Measurements from ENCODE around the gene SOCS1. TPM values are rescaled to one million over a fixed set of nuclear protein-coding genes. Genes with fewer than 3 reads are reported as not detected.

Gene SOCS1
- total and polyA plus RNA-seq, 9 of the 15 experiments (the other 6 are each of a cell fraction or from before 2014, with no cell fraction given), result 0.04 to 7.5 (median 2.3) TPM

DNA sequence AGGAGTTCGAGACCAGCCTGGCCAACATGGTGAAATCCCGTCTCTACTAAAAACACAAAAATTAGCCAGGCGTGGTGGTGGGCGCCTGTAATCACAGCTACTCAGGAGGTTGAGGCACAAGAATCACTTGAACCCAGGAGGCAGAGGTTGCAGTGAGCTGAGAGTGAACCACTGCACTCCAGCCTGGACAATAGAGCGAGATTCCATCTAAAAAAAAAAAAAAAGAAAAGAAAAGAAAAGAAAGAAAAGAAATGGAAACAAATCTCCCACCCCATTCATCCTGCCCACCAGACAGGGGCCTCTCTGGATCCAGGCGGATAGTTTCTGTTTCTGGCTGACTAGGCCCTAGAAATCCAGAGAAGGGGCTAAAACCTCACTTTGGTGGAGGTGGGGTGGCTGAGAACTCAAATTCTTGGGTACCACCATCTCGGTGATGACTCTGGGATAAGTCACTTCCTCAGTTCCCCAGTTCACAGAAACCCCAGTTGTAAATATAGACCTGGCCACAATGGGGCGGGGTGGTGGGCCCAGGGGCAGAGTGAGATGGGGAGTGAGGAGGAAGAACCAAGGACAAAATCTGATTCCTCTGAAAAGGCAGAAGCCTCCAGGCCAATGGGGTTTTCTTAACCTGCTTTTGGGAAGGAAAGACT, 22.2 kb downstream of the SOCS1 start:
- peak overlapping the region in 1 of 2 experiments; percentile 82; a peak in 2 of 4 replicates for H3K9ac ChIP-seq (ENCODE audit: insufficient read depth in 1 of 2, low read depth in 2 of 2, low read length in 2 of 2)
- FAIRE-seq, result no peak
- BruUV-seq (replicated peaks), result no TSS peak
- H4K20me1 ChIP-seq (replicated peaks; ENCODE audit: control insufficient read depth, insufficient read depth, low read length), result no peaks in the 10 kb centered on the region
- ATAC-seq, result peak; percentile 15; the same call in 1 of the 3 replicates
- H3K27ac ChIP-seq (ENCODE audit: extremely low read depth, low read depth, low read length), result peak overlapping the region; percentile 95
- H3K27me3 ChIP-seq (ENCODE audit: control insufficient read depth in 2 of 2, insufficient read depth in 2 of 2, low read length in 2 of 2), result no peaks in the 10 kb centered on the region
- peaks cover 46 to 55% of the 10 kb centered on the region in 2 experiments for H3K4me1 ChIP-seq (replicated peaks in 1 of 2; ENCODE audit: control insufficient read depth in 2 of 2, insufficient read depth in 2 of 2, low read length in 2 of 2)
- in situ Hi-C loops (cut with MboI) (no loop called here), intact Hi-C loops (cut with micrococcal nuclease) (loop anchor here (1.0 kb wide), 2 partner anchors 10 to 262 kb away; no protein-coding TSS in a partner anchor)
- peak; percentile 55 to 73 (median 62) for DNase-seq (ENCODE audit: extremely low read depth in 1 of 4, low spot score in 3 of 4)
- POLR2A ChIA-PET, result interaction anchor here (0.7 to 2.5 kb wide), 2 partner anchors 20 to 442 kb away, joined by 3 to 8 read pairs; no protein-coding TSS in a partner anchor
- H3K79me2 ChIP-seq (ENCODE audit: control insufficient read depth, insufficient read depth, low read length), result peaks cover 2% of the 10 kb centered on the region; the same call in 2 of the 3 replicates
- H3K9me3 ChIP-seq (replicated peaks; ENCODE audit: control insufficient read depth, insufficient read depth, low read depth, low read length), result no peaks in the 10 kb centered on the region
- CTCF ChIA-PET (ENCODE audit: low intra/inter-chr PET ratio), result no interaction called here
- H3K4me3 ChIP-seq, result no peak overlapping the region
- H3K36me3 ChIP-seq (ENCODE audit: control insufficient read depth, insufficient read depth, low read length), result no peaks in the 10 kb centered on the region
- H3K4me2 ChIP-seq (ENCODE audit: insufficient read depth, low read length), result peak overlapping the region; percentile 73; the same call in 1 of the 2 replicates
- WGBS (ENCODE audit: insufficient coverage, low coverage, missing lambda C conversion rate), result 14% methylated on average over 7 of the region's 8 CpGs
- no peak overlapping the region for H2AFZ ChIP-seq (ENCODE audit: low read depth, low read length)
- H3K9me1 ChIP-seq (ENCODE audit: control insufficient read depth, insufficient read depth, low read length), result no peaks in the 10 kb centered on the region
- TF ChIP-seq, protein P1, sequence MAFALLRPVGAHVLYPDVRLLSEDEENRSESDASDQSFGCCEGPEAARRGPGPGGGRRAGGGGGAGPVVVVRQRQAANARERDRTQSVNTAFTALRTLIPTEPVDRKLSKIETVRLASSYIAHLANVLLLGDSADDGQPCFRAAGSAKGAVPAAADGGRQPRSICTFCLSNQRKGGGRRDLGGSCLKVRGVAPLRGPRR (CRISPR knock-in tag; IDR thresholded peaks at IDR 0.05), result 0 out of 2 replicates have a peak, but pooled peaks have one; percentile 23
- 0 out of 2 replicates have a peak, but pooled peaks have one; percentile 59 for TF ChIP-seq LARP7 (IDR thresholded peaks at IDR 0.05)
- TF ChIP-seq, protein P2, sequence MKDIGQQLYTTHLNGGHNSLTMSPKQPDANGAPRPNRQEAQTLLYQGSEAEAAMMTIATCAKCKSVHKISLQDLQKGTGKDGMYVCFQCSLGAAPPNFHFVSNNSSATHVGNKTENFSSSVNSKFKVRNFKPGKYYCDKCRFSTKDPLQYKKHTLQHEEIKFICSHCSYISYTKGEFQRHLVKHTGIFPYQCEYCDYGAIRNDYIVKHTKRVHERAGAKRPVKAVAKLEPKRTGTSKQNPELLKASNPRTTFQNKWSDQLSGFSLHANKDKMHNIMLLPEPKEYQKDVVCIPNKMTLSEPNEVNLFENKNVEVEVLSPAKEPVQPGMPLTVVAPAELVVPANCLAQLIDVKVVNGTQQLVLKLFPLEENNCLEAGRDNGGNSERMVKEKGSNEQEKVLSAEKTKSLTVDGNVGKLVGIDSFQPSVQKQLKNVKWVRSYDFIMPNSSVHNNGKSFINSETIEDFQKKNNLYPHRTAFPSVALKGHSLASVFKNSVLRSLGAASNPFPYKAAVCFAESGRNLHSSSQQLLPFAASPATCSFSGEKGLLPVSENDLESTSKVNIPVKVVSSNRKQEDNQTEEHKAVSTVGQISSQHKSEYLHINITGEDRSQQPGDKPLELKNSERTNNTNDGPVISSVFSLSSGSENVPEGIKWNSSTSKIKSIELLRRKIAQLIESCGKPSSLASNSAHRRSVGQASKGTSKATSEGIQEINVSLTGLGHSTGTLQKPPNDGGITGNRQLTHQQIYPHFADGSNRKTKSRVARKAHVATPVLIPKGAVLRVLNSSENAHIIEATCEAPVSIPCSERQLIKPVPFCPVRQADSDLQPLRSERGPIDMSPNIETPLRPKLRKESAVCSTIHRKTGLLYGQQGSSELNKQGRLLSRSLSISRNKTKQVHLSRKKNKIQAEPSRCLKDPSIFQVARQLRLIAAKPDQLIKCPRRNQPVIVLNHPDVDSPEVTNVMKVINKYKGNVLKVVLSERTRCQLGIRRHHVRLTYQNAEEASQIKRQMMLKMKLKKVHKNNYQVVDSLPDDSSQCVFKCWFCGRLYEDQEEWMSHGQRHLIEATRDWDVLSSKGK (CRISPR knock-in tag; IDR thresholded peaks at IDR 0.05), result no peak
- peak in 1 of 2 experiments; percentile 36; a peak in 2 of 4 replicates for TF ChIP-seq MAZ (CRISPR knock-in tag; conservative IDR thresholded peaks at IDR 0.05 in 1 of 2, IDR thresholded peaks at IDR 0.05 in 1 of 2)
- TF ChIP-seq RAD21 (CRISPR knock-in tag; conservative IDR thresholded peaks at IDR 0.05 in 1 of 2, IDR thresholded peaks at IDR 0.05 in 1 of 2), result 0 out of 4 replicates have a peak, but pooled peaks have one; percentile 2 to 7
- 0 out of 2 replicates have a peak, but pooled peaks have one; percentile 20 for TF ChIP-seq GATAD2A (IDR thresholded peaks at IDR 0.05)
- peak; percentile 26; the same call in 1 of the 2 replicates for TF ChIP-seq ZNF121 (CRISPR knock-in tag; conservative IDR thresholded peaks at IDR 0.05)
- TF ChIP-seq, protein P3, sequence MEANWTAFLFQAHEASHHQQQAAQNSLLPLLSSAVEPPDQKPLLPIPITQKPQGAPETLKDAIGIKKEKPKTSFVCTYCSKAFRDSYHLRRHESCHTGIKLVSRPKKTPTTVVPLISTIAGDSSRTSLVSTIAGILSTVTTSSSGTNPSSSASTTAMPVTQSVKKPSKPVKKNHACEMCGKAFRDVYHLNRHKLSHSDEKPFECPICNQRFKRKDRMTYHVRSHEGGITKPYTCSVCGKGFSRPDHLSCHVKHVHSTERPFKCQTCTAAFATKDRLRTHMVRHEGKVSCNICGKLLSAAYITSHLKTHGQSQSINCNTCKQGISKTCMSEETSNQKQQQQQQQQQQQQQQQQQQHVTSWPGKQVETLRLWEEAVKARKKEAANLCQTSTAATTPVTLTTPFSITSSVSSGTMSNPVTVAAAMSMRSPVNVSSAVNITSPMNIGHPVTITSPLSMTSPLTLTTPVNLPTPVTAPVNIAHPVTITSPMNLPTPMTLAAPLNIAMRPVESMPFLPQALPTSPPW (CRISPR knock-in tag; IDR thresholded peaks at IDR 0.05), result 0 out of 2 replicates have a peak, but pooled peaks have one; percentile 28
- TF ChIP-seq ZKSCAN3 (CRISPR knock-in tag; IDR thresholded peaks at IDR 0.05), result no peak
- TF ChIP-seq MIER1 (IDR thresholded peaks at IDR 0.05; ENCODE audit: low read depth), result no peak
- TF ChIP-seq CTBP1 (IDR thresholded peaks at IDR 0.05; ENCODE audit: borderline replicate concordance), result peak; percentile 73; the same call in 1 of the 2 replicates
- TF ChIP-seq BCOR (IDR thresholded peaks at IDR 0.05), result peak; percentile 15; the same call in 1 of the 2 replicates
- TF ChIP-seq, protein P4, sequence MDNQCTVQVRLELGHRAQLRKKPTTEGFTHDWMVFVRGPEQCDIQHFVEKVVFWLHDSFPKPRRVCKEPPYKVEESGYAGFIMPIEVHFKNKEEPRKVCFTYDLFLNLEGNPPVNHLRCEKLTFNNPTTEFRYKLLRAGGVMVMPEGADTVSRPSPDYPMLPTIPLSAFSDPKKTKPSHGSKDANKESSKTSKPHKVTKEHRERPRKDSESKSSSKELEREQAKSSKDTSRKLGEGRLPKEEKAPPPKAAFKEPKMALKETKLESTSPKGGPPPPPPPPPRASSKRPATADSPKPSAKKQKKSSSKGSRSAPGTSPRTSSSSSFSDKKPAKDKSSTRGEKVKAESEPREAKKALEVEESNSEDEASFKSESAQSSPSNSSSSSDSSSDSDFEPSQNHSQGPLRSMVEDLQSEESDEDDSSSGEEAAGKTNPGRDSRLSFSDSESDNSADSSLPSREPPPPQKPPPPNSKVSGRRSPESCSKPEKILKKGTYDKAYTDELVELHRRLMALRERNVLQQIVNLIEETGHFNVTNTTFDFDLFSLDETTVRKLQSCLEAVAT (IDR thresholded peaks at IDR 0.05), result peak in 1 of 2 experiments; percentile 46; a peak in 1 of 4 replicates
- TF ChIP-seq SETDB1 (IDR thresholded peaks at IDR 0.05; ENCODE audit: low read length), result no peak

All from K562 (cell line).